Panc1 (cell line): Measurements from ENCODE around the gene COL4A4. TPM values are rescaled to one million over a fixed set of nuclear protein-coding genes. Genes with fewer than 3 reads are reported as not detected.

ENCODE experiments used
- ATAC-seq: fragments of 200-7000 bp; cut with Tn5 transposase; 2 replicates; pipeline ENCODE4 v1.9.1; 2020; ENCODE audit warnings: mild to moderate bottlenecking, moderate library complexity
- BruUV-seq: library from RNA; stranded (reverse); fragments of 400-500 nt; replicated peaks from 2 replicates; lab custom pipeline; 2021; lab: Mats Ljungman, UMichigan
- CTCF ChIA-PET: fragments of 300-600 bp; sonication (Branson Sonifier 250); formaldehyde crosslinking; loops from one replicate; lab custom pipeline; 2022; ENCODE audit warnings: antibody characterized with exemption; lab: Charles Lee
- POLR2A ChIA-PET: fragments of 300-600 bp; sonication (Branson Sonifier 250); formaldehyde crosslinking; loops from one replicate; lab custom pipeline; 2022; ENCODE audit warnings: antibody characterized with exemption; lab: Charles Lee
- DNase-seq: peaks from one replicate; pipeline ENCODE4 v3.0.0-alpha.2; 2010; ENCODE audit warnings: low read depth, low spot score
- H3K27ac ChIP-seq: 2 replicates; pipeline ENCODE4 v1.5.1; 2011; ENCODE audit warnings: mild to moderate bottlenecking, low read length, inconsistent platforms
- H3K27me3 ChIP-seq: fragments of 200-500 bp; sonication (Bioruptor generic); 2 replicates; pipeline ENCODE4 v1.6.0; 2014; ENCODE audit warnings: low read length, inconsistent platforms; ENCODE audit not compliant: control insufficient read depth, insufficient read depth
- H3K36me3 ChIP-seq: fragments of 200-500 bp; sonication (Bioruptor generic); 2 replicates; pipeline ENCODE4 v1.5.1; 2014; ENCODE audit warnings: inconsistent platforms, mild to moderate bottlenecking, low read length, moderate library complexity; ENCODE audit not compliant: control insufficient read depth, insufficient read depth
- H3K4me1 ChIP-seq: 2 replicates; pipeline ENCODE4 v1.5.1; 2011; ENCODE audit warnings: inconsistent platforms, mild to moderate bottlenecking, low read length, moderate library complexity; ENCODE audit not compliant: control insufficient read depth, insufficient read depth
- H3K4me3 ChIP-seq, 2 experiments: 2 replicates each; pipeline ENCODE4 v1.5.1; 2011 to 2012; ENCODE audit warnings: low read depth in 2 of 2, low read length in 2 of 2, mild to moderate bottlenecking in 2 of 2, inconsistent platforms in 1 of 2, moderate library complexity in 1 of 2
- H3K9me3 ChIP-seq: fragments of 200-500 bp; sonication (Bioruptor generic); 2 replicates; pipeline ENCODE4 v1.5.1; 2014; ENCODE audit warnings: low read depth, mild to moderate bottlenecking, inconsistent platforms, low read length, moderate library complexity; ENCODE audit not compliant: control insufficient read depth, insufficient read depth
- CTCF ChIP-seq: fragments of 450-650 bp; IDR thresholded peaks from 2 replicates; pipeline ENCODE4 v1.5.1; 2017; ENCODE audit warnings: mild to moderate bottlenecking
- POLR2AphosphoS5 ChIP-seq: IDR thresholded peaks from 2 replicates; pipeline ENCODE4 v1.6.1; 2012; ENCODE audit warnings: mild to moderate bottlenecking, low read depth, low read length, moderate library complexity
- REST ChIP-seq, 2 experiments: IDR thresholded peaks; 2 replicates each; pipeline ENCODE4 v1.6.1; 2011 to 2012; ENCODE audit warnings: low read depth in 2 of 2, control low read depth in 1 of 2, low read length in 1 of 2, mild to moderate bottlenecking in 1 of 2, moderate library complexity in 1 of 2; ENCODE audit not compliant: insufficient read depth in 1 of 2
- SIN3A ChIP-seq: IDR thresholded peaks from 2 replicates; pipeline ENCODE4 v1.6.1; 2012; ENCODE audit warnings: low read depth, mild to moderate bottlenecking, low read length, moderate library complexity, borderline replicate concordance; ENCODE audit not compliant: insufficient read depth
- TCF7L2 ChIP-seq: IDR thresholded peaks from 2 replicates; pipeline ENCODE4 v1.6.1; 2011; ENCODE audit warnings: mild to moderate bottlenecking, low read depth, low read length, inconsistent platforms
- in situ Hi-C: cut with HindIII; loops from 2 replicates; pipeline ENCODE4 v1.10.0; 2016; ENCODE audit warnings: low sequenced_read_pairs, low pct_unique_long_range_greater_than_20kb
- intact Hi-C: fragments of 100-400 bp; cut with micrococcal nuclease; formaldehyde crosslinking; loops from one replicate; pipeline ENCODE4 v1.10.0; 2022; ENCODE audit not compliant: unreplicated experiment
- total RNA-seq: library from RNA; stranded (reverse); gene quantifications from one replicate; pipeline ENCODE4 v1.2.1, GENCODE V29; 2021; ENCODE audit not compliant: unreplicated experiment

Gene COL4A4
- total RNA-seq, 1 experiment from 2014 or later: 0.13 TPM

- H3K27me3 ChIP-seq: peaks cover 2% of the 10 kb centered on the region; the same call in 1 of the 2 replicates
- TF ChIP-seq POLR2AphosphoS5: no peak
- TF ChIP-seq REST (IDR thresholded peaks at IDR 0.05; ENCODE audit: insufficient read depth in 1 of 2, low read depth in 2 of 2, low read length in 1 of 2): no peak
- no peak for TF ChIP-seq TCF7L2
- no peak for TF ChIP-seq SIN3A
- no peak for TF ChIP-seq CTCF
- DNase-seq (no peak), ATAC-seq (no peak)
- no peak overlapping the region for H3K4me3 ChIP-seq
- intact Hi-C loops: no loop called here
- H3K27ac ChIP-seq: no peak overlapping the region
- BruUV-seq: no TSS peak
- CTCF ChIA-PET: interaction anchor here (0.5 to 1.0 kb wide), 2 partner anchors 33 to 113 kb away, joined by 3 to 4 read pairs; no protein-coding TSS in a partner anchor
- H3K9me3 ChIP-seq: no peaks in the 10 kb centered on the region
- H3K4me1 ChIP-seq: no peaks in the 10 kb centered on the region
- in situ Hi-C loops: no loop called here
- H3K36me3 ChIP-seq: no peaks in the 10 kb centered on the region
- POLR2A ChIA-PET: no interaction called here
These were observed 39.2 kb downstream of the COL4A4 start for GRCh38 chr2:227124811-227125210.

GRCh38 chr2:227123697-227124096 is 40.3 kb downstream of the COL4A4 start:
- POLR2A ChIA-PET: interaction anchor here (0.5 kb wide), 1 partner anchor 96 kb away, joined by 11 read pairs; no protein-coding TSS in a partner anchor
- in situ Hi-C loops: no loop called here
- intact Hi-C loops: no loop called here

More at GRCh38 chr2:227123697-227124096, 40.3 kb downstream of the COL4A4 start:
- Histone ChIP-seq H3K27me3 (peaks cover 2% of the 10 kb centered on the region; the same call in 1 of the 2 replicates), H3K36me3 (no peaks in the 10 kb centered on the region), H3K4me1 (no peaks in the 10 kb centered on the region), H3K4me3 (no peak overlapping the region), H3K27ac (no peak overlapping the region), H3K9me3 (no peaks in the 10 kb centered on the region)
- DNase-seq: no peak
- ATAC-seq: no peak
- TF ChIP-seq REST (IDR thresholded peaks at IDR 0.05; ENCODE audit: insufficient read depth in 1 of 2, low read depth in 2 of 2, low read length in 1 of 2): no peak
- TF ChIP-seq CTCF: no peak
- no peak for TF ChIP-seq POLR2AphosphoS5
- no peak for TF ChIP-seq SIN3A
- no peak for TF ChIP-seq TCF7L2
- CTCF ChIA-PET: no interaction called here
- BruUV-seq: no TSS peak
